Gastrocnemius medialis (tissue), 4 donors: ENCODE measurements around the gene TTLL6.

Experiments
- CTCF ChIP-seq, 5 experiments: fragments of 450-650 bp in 3 of 5; fragments of 200-600 bp in 2 of 5; sonication (generic) in 2 of 5; IDR thresholded peaks in 4 of 5; conservative IDR thresholded peaks in 1 of 5; 1 replicate in 4 of 5; 2 replicates in 1 of 5; pipeline ENCODE4 v1.5.1; 2016 to 2019; ENCODE audit warnings: antibody characterized with exemption in 5 of 5, mild to moderate bottlenecking in 3 of 5, moderate library complexity in 3 of 5
- POLR2A ChIP-seq, 2 donors: fragments of 450-650 bp; IDR thresholded peaks; one replicate each; pipeline ENCODE4 v1.6.1; 2017; ENCODE audit warnings: antibody characterized with exemption in 2 of 2, mild to moderate bottlenecking in 2 of 2, moderate library complexity in 2 of 2

- no peak for TF ChIP-seq CTCF (IDR thresholded peaks at IDR 0.05 in 4 of 5, conservative IDR thresholded peaks at IDR 0.05 in 1 of 5)
- no peak for TF ChIP-seq POLR2A (IDR thresholded peaks at IDR 0.05)
Observed at GRCh38 chr17:48761114-48761513, 55.9 kb downstream of the TTLL6 start.
